Left kidney (tissue), 2 donors: ENCODE measurements around the gene NT5DC1. TPM values are rescaled to one million over a fixed set of nuclear protein-coding genes. Genes with fewer than 3 reads are reported as not detected.
"Not testable (repeated sequence)": the region's sequence is repeated elsewhere in the genome, so short reads cannot be mapped to it uniquely, and the experiment has no call there.

Source experiments
- DNase-seq: peaks from one replicate; pipeline ENCODE4 v3.0.0-alpha.2; 2013
- polyA plus RNA-seq: library from polyadenylated mRNA; unstranded; fragments of 120-200 nt; gene quantifications from one replicate; pipeline ENCODE4 v1.2.1, GENCODE V29; 2013; ENCODE audit not compliant: insufficient read length

NT5DC1 gene
- polyA plus RNA-seq, 1 donor = 55.5 TPM

DNA sequence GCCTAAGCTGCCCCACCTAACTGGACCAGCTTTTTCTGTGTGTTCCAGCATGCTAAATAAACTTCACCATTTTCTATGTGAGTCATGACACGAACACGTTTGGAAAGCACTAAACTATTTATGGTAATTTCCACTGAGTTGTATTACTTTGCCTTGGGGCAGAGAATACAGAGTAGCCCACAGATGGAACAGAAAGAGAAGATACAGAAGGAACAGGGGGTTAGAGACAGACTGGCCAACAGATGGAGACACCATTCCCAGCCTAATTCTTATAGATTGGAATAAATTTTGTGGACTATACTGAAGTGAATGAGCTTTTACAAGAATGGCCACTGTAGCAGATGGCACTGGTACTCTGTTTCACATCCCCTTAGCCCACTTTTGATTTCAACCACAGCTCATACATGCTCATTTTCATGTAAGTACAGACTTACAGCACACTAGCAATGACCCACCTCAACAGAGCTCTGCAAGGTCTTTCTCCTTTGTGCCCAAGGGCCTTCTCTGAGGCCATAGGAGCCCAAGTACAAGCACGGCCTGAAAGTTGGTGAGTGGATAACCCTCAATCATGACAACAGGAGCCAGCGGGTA is 13.1 kb upstream of the NT5DC1 start:
- no peak for DNase-seq

GRCh38 chr6:116088946-116089345 is 11.7 kb upstream of the NT5DC1 start:
- DNase-seq = no peak

DNA sequence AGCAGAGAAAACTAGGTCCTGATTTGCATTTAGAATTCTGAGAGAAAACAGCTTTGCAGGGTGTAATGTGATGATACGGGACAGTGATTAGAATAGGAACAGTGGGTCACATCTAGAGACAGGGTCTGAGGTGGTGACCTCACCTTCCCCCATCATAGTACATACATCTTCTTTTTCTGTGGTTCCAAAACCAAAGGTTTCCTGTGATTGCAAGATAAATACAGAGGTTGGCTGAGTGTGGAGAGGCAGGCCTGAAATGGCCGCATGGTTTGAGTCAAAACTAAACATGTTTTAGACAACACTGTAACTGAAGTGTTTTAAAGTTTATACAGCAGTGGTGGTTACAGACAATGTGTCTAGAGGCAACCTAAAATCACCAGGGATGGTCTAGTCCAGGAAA is 10.4 kb upstream of the NT5DC1 start:
- DNase-seq = no peak

GRCh38 chr6:116094041-116094440 is 6.6 kb upstream of the NT5DC1 start:
- no peak for DNase-seq

GRCh38 chr6:116096048-116096759 is 4.4 kb upstream of the NT5DC1 start:
- not testable (repeated sequence) for DNase-seq

- no peak for DNase-seq
Measured at GRCh38 chr6:116096979-116097816, 3.5 kb upstream of the NT5DC1 start.

DNA sequence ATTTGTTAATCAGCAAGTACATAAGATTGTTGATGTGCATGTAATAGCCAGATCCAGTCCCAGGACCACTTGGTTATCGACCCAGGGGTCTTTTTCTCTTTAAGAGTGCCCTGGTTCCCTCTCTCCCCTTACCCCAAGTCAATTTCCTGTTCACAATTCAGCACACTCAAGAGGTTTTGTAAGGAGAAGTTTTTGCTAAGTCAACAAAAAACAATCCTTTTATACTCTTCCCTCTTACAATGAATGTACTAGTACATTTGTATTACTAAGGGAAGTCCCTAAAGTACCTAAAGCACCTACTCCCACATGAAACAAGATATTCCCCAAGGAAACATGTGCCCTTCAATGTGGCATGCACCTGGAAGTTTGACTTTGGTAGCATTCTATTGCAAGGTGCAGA is 1.6 kb upstream of the NT5DC1 start:
- no peak for DNase-seq

- no peak for DNase-seq
Measured at GRCh38 chr6:116101302-116101718, 657 bp downstream of the NT5DC1 start.

GRCh38 chr6:116101790-116102189 is 1.1 kb downstream of the NT5DC1 start:
- no peak for DNase-seq

DNA sequence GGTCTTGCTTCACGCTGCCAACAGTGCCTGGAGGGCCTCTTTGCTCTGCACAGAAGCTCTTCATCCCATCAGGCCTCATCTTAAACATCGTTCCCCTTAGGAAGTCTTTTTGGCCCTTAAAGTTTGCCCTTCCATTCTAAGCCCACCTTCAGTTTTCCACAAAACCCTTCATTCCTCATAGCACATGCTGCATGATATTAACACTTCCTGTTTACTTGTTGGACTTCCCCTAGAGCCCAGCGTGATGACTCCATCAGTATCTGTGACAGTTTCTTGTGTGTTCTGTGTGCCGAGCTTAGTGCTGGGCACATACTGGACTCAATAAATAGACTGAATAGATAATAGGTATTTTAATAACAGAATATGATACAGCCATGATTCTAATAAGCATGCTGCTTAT is 2.2 kb downstream of the NT5DC1 start:
- no peak for DNase-seq

DNA sequence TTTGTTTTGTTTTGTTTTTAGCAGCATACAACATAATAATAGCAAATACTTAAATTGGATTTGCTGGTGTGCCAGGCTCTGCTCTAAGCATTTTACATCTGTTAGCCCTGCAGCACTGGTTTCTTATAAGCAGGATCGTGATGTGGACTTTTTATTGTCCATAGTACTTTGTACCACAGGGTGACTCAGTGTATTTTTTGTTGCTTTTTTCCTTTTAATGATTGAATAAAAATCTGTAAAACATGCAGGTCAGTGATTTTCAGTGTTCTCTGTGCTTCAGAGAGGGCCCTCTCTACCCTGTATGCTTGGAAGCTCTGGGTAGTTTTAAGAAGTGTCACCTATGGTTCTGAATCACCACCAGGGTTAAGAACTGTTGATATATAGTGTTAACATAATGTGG is 4.0 kb downstream of the NT5DC1 start:
- DNase-seq = no peak

- DNase-seq = no peak
Measured at GRCh38 chr6:116105247-116105646, 4.6 kb downstream of the NT5DC1 start.

GRCh38 chr6:116106146-116106545 is 5.5 kb downstream of the NT5DC1 start:
- no peak for DNase-seq

- no peak for DNase-seq
Measured at GRCh38 chr6:116108836-116109235, 8.2 kb downstream of the NT5DC1 start.

GRCh38 chr6:116111552-116112528 is 11.2 kb downstream of the NT5DC1 start:
- DNase-seq = no peak

DNA sequence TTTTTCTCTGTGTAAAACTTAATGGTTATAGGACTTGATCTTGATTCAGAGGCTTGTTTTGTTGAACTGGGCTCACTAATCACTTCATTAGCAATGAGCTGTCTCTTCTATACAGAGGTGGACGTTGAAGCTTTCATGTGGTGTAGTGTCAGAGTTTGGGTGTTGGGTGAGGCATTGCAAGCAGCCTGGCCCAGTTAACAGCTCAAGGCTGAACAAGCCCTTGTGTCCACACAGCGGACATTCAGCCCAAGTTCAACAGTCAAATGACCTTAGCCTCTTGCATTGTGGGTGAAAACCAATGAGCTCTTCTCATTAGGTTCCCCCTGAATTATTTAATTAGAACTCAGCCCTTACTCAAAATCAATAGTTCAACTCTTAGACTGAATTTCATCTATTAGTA is 12.7 kb downstream of the NT5DC1 start:
- no peak for DNase-seq

DNA sequence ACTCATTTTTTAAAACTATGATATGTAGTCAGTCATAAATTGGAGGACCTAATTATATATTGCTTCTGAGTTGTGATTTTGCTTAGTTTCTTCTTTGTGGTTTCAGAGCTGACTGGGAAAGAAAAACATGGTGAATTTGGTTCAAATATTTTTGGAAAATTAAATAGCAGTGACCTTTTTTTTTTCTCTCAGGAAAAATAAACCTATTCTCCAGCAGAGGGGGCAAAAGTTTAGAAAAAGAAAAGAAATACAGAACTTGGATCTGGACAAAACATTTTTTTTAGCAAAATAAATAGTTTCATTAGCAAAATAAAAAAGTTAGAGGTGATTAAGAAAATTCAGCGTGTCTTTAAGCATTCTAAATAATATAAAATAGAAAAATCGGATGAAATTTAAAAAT is 15.1 kb downstream of the NT5DC1 start:
- DNase-seq = no peak

- DNase-seq = no peak
Measured at GRCh38 chr6:116118608-116119007, 18.0 kb downstream of the NT5DC1 start.

GRCh38 chr6:116120430-116120829 is 19.8 kb downstream of the NT5DC1 start:
- DNase-seq = no peak

DNA sequence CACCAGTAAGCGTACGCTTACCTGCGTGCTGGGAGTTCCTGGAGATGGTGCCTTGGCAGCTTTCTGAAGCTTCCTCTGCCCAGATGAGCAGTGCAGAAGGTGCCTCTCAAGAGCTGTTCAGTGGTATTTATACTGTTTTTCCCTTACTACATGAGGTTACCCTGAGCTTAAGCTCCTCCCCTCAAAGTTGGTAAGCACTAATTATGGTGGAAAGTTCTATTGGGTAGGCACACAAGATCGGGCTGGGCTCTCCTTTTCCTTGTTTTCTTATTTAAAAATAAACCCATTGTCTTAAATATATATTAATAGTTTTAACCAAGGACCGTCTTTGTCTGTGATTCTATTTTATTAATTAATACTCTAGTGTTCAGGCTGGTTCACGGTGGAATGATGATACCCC is 25.4 kb downstream of the NT5DC1 start, which contains the start of gene COL10A1:
COL10A1 (minus strand) TSS at position 101 of the 400 bp plus-strand sequence. CDS start 640 bp downstream, outside the sequence.
- no peak for DNase-seq

DNA sequence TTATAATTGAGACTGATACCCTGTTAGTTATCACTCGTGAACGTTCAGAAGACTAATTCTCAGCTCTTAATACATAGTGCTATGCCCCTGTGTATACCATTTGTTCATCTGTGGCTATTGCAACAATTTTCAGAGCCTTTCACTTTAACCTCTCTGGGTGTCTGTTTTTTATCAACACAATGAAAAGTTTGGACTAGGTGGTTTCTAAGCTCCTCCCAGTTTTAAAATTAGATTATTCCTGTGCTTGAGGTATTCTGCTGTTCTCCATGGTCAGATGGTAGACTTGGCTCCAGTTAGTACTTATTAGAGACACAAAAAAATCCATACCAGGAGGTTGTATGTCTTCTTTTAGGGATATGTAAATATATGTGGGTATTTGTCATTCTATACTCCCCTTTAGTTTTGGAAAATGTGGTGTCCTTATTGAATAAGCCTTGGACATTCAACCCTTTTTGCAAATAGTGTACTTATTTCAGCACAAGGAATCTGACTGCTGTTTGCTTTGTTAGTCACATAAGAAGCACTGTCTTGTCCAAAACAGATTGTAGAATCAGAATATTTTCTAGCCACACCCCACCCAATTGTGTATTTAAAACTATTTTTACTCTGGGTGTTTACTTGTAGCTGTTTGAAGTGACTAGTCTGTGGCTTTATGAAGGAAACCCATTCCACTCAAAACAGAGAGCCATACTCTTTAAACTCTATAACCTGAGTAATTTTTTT is 27.3 kb downstream of the NT5DC1 start:
- no peak for DNase-seq
